DND-41 (cell line): ENCODE results near the gene ADRM1.

Source experiments
- EZH2 ChIP-seq: IDR thresholded peaks from 3 replicates; pipeline ENCODE4 v1.6.1; 2012; ENCODE audit warnings: borderline replicate concordance, low read depth, mild to moderate bottlenecking, moderate library complexity, low read length, inconsistent platforms; ENCODE audit not compliant: severe bottlenecking
- TF ChIP-seq, protein P1 (sequence below): IDR thresholded peaks from 2 replicates; pipeline ENCODE4 v1.5.1; 2012; ENCODE audit warnings: borderline replicate concordance, low read length, moderate library complexity, mild to moderate bottlenecking; ENCODE audit not compliant: poor library complexity, severe bottlenecking; ENCODE audit errors: extremely low read depth

- TF ChIP-seq, protein P1, sequence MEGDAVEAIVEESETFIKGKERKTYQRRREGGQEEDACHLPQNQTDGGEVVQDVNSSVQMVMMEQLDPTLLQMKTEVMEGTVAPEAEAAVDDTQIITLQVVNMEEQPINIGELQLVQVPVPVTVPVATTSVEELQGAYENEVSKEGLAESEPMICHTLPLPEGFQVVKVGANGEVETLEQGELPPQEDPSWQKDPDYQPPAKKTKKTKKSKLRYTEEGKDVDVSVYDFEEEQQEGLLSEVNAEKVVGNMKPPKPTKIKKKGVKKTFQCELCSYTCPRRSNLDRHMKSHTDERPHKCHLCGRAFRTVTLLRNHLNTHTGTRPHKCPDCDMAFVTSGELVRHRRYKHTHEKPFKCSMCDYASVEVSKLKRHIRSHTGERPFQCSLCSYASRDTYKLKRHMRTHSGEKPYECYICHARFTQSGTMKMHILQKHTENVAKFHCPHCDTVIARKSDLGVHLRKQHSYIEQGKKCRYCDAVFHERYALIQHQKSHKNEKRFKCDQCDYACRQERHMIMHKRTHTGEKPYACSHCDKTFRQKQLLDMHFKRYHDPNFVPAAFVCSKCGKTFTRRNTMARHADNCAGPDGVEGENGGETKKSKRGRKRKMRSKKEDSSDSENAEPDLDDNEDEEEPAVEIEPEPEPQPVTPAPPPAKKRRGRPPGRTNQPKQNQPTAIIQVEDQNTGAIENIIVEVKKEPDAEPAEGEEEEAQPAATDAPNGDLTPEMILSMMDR: no peak
- TF ChIP-seq EZH2: no peak
Observed at GRCh38 chr20:62354031-62354808, 51.4 kb downstream of the ADRM1 start.
